Measurements from ENCODE around the gene NCS1. TPM values are rescaled to one million over a fixed set of nuclear protein-coding genes. Genes with fewer than 3 reads are reported as not detected.

NCS1 gene
- total RNA-seq, 2 donors from 2014 or later = 0.12 to 0.31 TPM

- ATAC-seq (peak; percentile 44), DNase-seq (no peak)
- Mint-ChIP-seq H3K27me3 (no peaks in the 10 kb centered on the region), H3K36me3 (ENCODE audit: low read depth) (no peaks in the 10 kb centered on the region), H3K27ac (no peak overlapping the region), H3K4me3 (peak overlapping the region; percentile 28), H3K4me1 (peaks cover 30% of the 10 kb centered on the region)
- no peaks in the 10 kb centered on the region for H3K9me3 ChIP-seq (ENCODE audit: control insufficient read depth, low read length, poor library complexity, severe bottlenecking)
Observed at GRCh38 chr9:130239741-130240241, 67.6 kb downstream of the NCS1 start.

GRCh38 chr9:130240410-130241197, 68.4 kb downstream of the NCS1 start:
- ATAC-seq (peak; percentile 60), DNase-seq (no peak)
- Mint-ChIP-seq H3K36me3 (ENCODE audit: low read depth) (no peaks in the 10 kb centered on the region), H3K4me1 (peaks cover 30% of the 10 kb centered on the region), H3K27me3 (no peaks in the 10 kb centered on the region), H3K4me3 (peak overlapping the region; percentile 28), H3K27ac (peak overlapping the region; percentile 51)
- H3K9me3 ChIP-seq (ENCODE audit: control insufficient read depth, low read length, poor library complexity, severe bottlenecking) = no peaks in the 10 kb centered on the region

- Mint-ChIP-seq H3K4me1 (peaks cover 28% of the 10 kb centered on the region), H3K27ac (peak overlapping the region; percentile 51), H3K4me3 (no peak overlapping the region), H3K36me3 (ENCODE audit: low read depth) (no peaks in the 10 kb centered on the region), H3K27me3 (no peaks in the 10 kb centered on the region)
- ATAC-seq = no peak
- DNase-seq = no peak
- no peaks in the 10 kb centered on the region for H3K9me3 ChIP-seq (ENCODE audit: control insufficient read depth, low read length, poor library complexity, severe bottlenecking)
Observed at GRCh38 chr9:130241198-130241535, 69.0 kb downstream of the NCS1 start.

- peak overlapping the region; percentile 81 for H3K4me3 Mint-ChIP-seq
- peaks cover 26% of the 10 kb centered on the region for H3K4me1 Mint-ChIP-seq
- DNase-seq = no peak
- peak overlapping the region; percentile 75 for H3K27ac Mint-ChIP-seq
- no peaks in the 10 kb centered on the region for H3K9me3 ChIP-seq (ENCODE audit: control insufficient read depth, low read length, poor library complexity, severe bottlenecking)
- no peaks in the 10 kb centered on the region for H3K27me3 Mint-ChIP-seq
- peak; percentile 3 for ATAC-seq
- H3K36me3 Mint-ChIP-seq (ENCODE audit: low read depth) = no peaks in the 10 kb centered on the region
Observed at GRCh38 chr9:130242270-130243014, 70.2 kb downstream of the NCS1 start.

GRCh38 chr9:130243015-130243881, 71.0 kb downstream of the NCS1 start:
- no peaks in the 10 kb centered on the region for H3K9me3 ChIP-seq (ENCODE audit: control insufficient read depth, low read length, poor library complexity, severe bottlenecking)
- DNase-seq (peak; percentile 68 to 79 (median 72)), ATAC-seq (peak; percentile 83)
- Mint-ChIP-seq H3K27me3 (no peaks in the 10 kb centered on the region), H3K4me3 (peak overlapping the region; percentile 81), H3K27ac (peak overlapping the region; percentile 75), H3K36me3 (ENCODE audit: low read depth) (no peaks in the 10 kb centered on the region), H3K4me1 (peaks cover 26% of the 10 kb centered on the region)

- no peak for DNase-seq
- H3K27me3 Mint-ChIP-seq = no peaks in the 10 kb centered on the region
- H3K27ac Mint-ChIP-seq = no peak overlapping the region
- no peak overlapping the region for H3K4me3 Mint-ChIP-seq
- peaks cover 26% of the 10 kb centered on the region for H3K4me1 Mint-ChIP-seq
- no peaks in the 10 kb centered on the region for H3K36me3 Mint-ChIP-seq (ENCODE audit: low read depth)
- no peaks in the 10 kb centered on the region for H3K9me3 ChIP-seq (ENCODE audit: control insufficient read depth, low read length, poor library complexity, severe bottlenecking)
- no peak for ATAC-seq
Observed at GRCh38 chr9:130243882-130244170, 71.6 kb downstream of the NCS1 start.

- no peaks in the 10 kb centered on the region for H3K9me3 ChIP-seq (ENCODE audit: control insufficient read depth, low read length, poor library complexity, severe bottlenecking)
- Mint-ChIP-seq H3K27ac (no peak overlapping the region), H3K4me1 (peaks cover 25% of the 10 kb centered on the region), H3K27me3 (no peaks in the 10 kb centered on the region), H3K4me3 (no peak overlapping the region), H3K36me3 (ENCODE audit: low read depth) (no peaks in the 10 kb centered on the region)
- ATAC-seq (no peak), DNase-seq (no peak)
Observed at GRCh38 chr9:130244548-130245165, 72.5 kb downstream of the NCS1 start.

GRCh38 chr9:130245474-130245873, 73.3 kb downstream of the NCS1 start:
- no peaks in the 10 kb centered on the region for H3K9me3 ChIP-seq (ENCODE audit: control insufficient read depth, low read length, poor library complexity, severe bottlenecking)
- no peak for DNase-seq
- no peak overlapping the region for H3K4me3 Mint-ChIP-seq
- no peaks in the 10 kb centered on the region for H3K36me3 Mint-ChIP-seq (ENCODE audit: low read depth)
- no peak for ATAC-seq
- H3K27me3 Mint-ChIP-seq = no peaks in the 10 kb centered on the region
- H3K4me1 Mint-ChIP-seq = peaks cover 19% of the 10 kb centered on the region
- no peak overlapping the region for H3K27ac Mint-ChIP-seq

GRCh38 chr9:130246126-130246525, 73.9 kb downstream of the NCS1 start:
- Mint-ChIP-seq H3K27ac (no peak overlapping the region), H3K27me3 (no peaks in the 10 kb centered on the region), H3K36me3 (ENCODE audit: low read depth) (no peaks in the 10 kb centered on the region), H3K4me1 (peaks cover 13% of the 10 kb centered on the region), H3K4me3 (no peak overlapping the region)
- no peaks in the 10 kb centered on the region for H3K9me3 ChIP-seq (ENCODE audit: control insufficient read depth, low read length, poor library complexity, severe bottlenecking)
- ATAC-seq = no peak
- DNase-seq = no peak

GRCh38 chr9:130254747-130255630, 82.8 kb downstream of the NCS1 start:
- no peak for ATAC-seq
- no peak overlapping the region for H3K4me3 Mint-ChIP-seq
- H3K9me3 ChIP-seq (ENCODE audit: control insufficient read depth, low read length, poor library complexity, severe bottlenecking) = no peaks in the 10 kb centered on the region
- peaks cover 2% of the 10 kb centered on the region for H3K4me1 Mint-ChIP-seq
- H3K27ac Mint-ChIP-seq = no peak overlapping the region
- H3K36me3 Mint-ChIP-seq (ENCODE audit: low read depth) = no peaks in the 10 kb centered on the region
- no peak for DNase-seq
- peaks cover 25% of the 10 kb centered on the region for H3K27me3 Mint-ChIP-seq

- peaks cover 2% of the 10 kb centered on the region for H3K4me1 Mint-ChIP-seq
- no peaks in the 10 kb centered on the region for H3K36me3 Mint-ChIP-seq (ENCODE audit: low read depth)
- H3K9me3 ChIP-seq (ENCODE audit: control insufficient read depth, low read length, poor library complexity, severe bottlenecking) = no peaks in the 10 kb centered on the region
- no peak overlapping the region for H3K4me3 Mint-ChIP-seq
- H3K27ac Mint-ChIP-seq = no peak overlapping the region
- ATAC-seq (no peak), DNase-seq (no peak)
- peaks cover 31% of the 10 kb centered on the region for H3K27me3 Mint-ChIP-seq
Observed at GRCh38 chr9:130255631-130256134, 83.5 kb downstream of the NCS1 start.

- no peak overlapping the region for H3K27ac Mint-ChIP-seq
- peaks cover 2% of the 10 kb centered on the region for H3K4me1 Mint-ChIP-seq
- ATAC-seq (no peak), DNase-seq (no peak)
- no peaks in the 10 kb centered on the region for H3K36me3 Mint-ChIP-seq (ENCODE audit: low read depth)
- H3K9me3 ChIP-seq (ENCODE audit: control insufficient read depth, low read length, poor library complexity, severe bottlenecking) = no peaks in the 10 kb centered on the region
- H3K27me3 Mint-ChIP-seq = peaks cover 37% of the 10 kb centered on the region
- H3K4me3 Mint-ChIP-seq = no peak overlapping the region
Observed at GRCh38 chr9:130256644-130257043, 84.4 kb downstream of the NCS1 start.
